ENCODE measurements around the gene WDR7. TPM values are rescaled to one million over a fixed set of nuclear protein-coding genes. Genes with fewer than 3 reads are reported as not detected.

Gene WDR7
- total and polyA plus RNA-seq, 4 donors, result 3.7 to 42.7 (median 19.0) TPM

- H3K27ac ChIP-seq (ENCODE audit: low read depth in 1 of 2, low read length in 1 of 2), result no peak overlapping the region
- H3K27me3 ChIP-seq (ENCODE audit: control insufficient read depth in 3 of 3, insufficient read depth in 3 of 3, low read length in 2 of 3), result no peaks in the 10 kb centered on the region
- no peak for TF ChIP-seq CTCF (IDR thresholded peaks at IDR 0.05; ENCODE audit: control extremely low read depth, extremely low read depth)
- no peak overlapping the region for H3K4me3 ChIP-seq
- H3K36me3 ChIP-seq (ENCODE audit: control insufficient read depth in 4 of 4, insufficient read depth in 4 of 4, low read length in 4 of 4), result no peaks in the 10 kb centered on the region
- no peaks in the 10 kb centered on the region for H3K9me3 ChIP-seq (ENCODE audit: control insufficient read depth in 4 of 4, insufficient read depth in 3 of 4, low read length in 3 of 4)
- peaks cover 0 to 4% (median 0%) of the 10 kb centered on the region in 5 donors for H3K4me1 ChIP-seq (ENCODE audit: control insufficient read depth in 5 of 5, insufficient read depth in 5 of 5, low read length in 5 of 5)
- H3K9ac ChIP-seq (ENCODE audit: insufficient read depth in 1 of 2, low read length in 2 of 2), result no peak overlapping the region
- no peak for ATAC-seq (ENCODE audit: insufficient read depth, low FRiP score)
- 69 to 81% methylated on average over 1 of the region's 1 CpG for WGBS, 2 donors
- DNase-seq, result no peak
Observed at GRCh38 chr18:56891870-56892269, 240.7 kb downstream of the WDR7 start.

- Histone ChIP-seq H3K9me3 (ENCODE audit: control insufficient read depth in 4 of 4, insufficient read depth in 3 of 4, low read length in 3 of 4) (no peaks in the 10 kb centered on the region), H3K27ac (ENCODE audit: low read depth in 1 of 2, low read length in 1 of 2) (no peak overlapping the region), H3K4me3 (no peak overlapping the region), H3K9ac (ENCODE audit: insufficient read depth in 1 of 2, low read length in 2 of 2) (no peak overlapping the region), H3K27me3 (ENCODE audit: control insufficient read depth in 3 of 3, insufficient read depth in 3 of 3, low read length in 2 of 3) (no peaks in the 10 kb centered on the region), H3K36me3 (ENCODE audit: control insufficient read depth in 4 of 4, insufficient read depth in 4 of 4, low read length in 4 of 4) (no peaks in the 10 kb centered on the region), H3K4me1 (ENCODE audit: control insufficient read depth in 5 of 5, insufficient read depth in 5 of 5, low read length in 5 of 5) (peaks cover 0 to 8% (median 2%) of the 10 kb centered on the region in 5 donors)
- 47 to 50% methylated on average over 2 of the region's 2 CpGs for WGBS, 2 donors
- ATAC-seq (ENCODE audit: insufficient read depth, low FRiP score) (no peak), DNase-seq (no peak)
- no peak for TF ChIP-seq CTCF (IDR thresholded peaks at IDR 0.05; ENCODE audit: control extremely low read depth, extremely low read depth)
Observed at GRCh38 chr18:56897122-56897521, 246.0 kb downstream of the WDR7 start.

GRCh38 chr18:56899660-56900059 is 248.5 kb downstream of the WDR7 start:
- H3K27me3 ChIP-seq (ENCODE audit: control insufficient read depth in 3 of 3, insufficient read depth in 3 of 3, low read length in 2 of 3), result no peaks in the 10 kb centered on the region
- TF ChIP-seq CTCF (IDR thresholded peaks at IDR 0.05; ENCODE audit: control extremely low read depth, extremely low read depth), result no peak
- 95 to 99% methylated on average over 1 of the region's 1 CpG for WGBS, 2 donors
- no peaks in the 10 kb centered on the region for H3K36me3 ChIP-seq (ENCODE audit: control insufficient read depth in 4 of 4, insufficient read depth in 4 of 4, low read length in 4 of 4)
- H3K9ac ChIP-seq (ENCODE audit: insufficient read depth in 1 of 2, low read length in 2 of 2), result no peak overlapping the region
- DNase-seq, result no peak
- peaks cover 0 to 13% (median 2%) of the 10 kb centered on the region in 5 donors for H3K4me1 ChIP-seq (ENCODE audit: control insufficient read depth in 5 of 5, insufficient read depth in 5 of 5, low read length in 5 of 5)
- ATAC-seq (ENCODE audit: insufficient read depth, low FRiP score), result no peak
- H3K27ac ChIP-seq (ENCODE audit: low read depth in 1 of 2, low read length in 1 of 2), result no peak overlapping the region
- H3K9me3 ChIP-seq (ENCODE audit: control insufficient read depth in 4 of 4, insufficient read depth in 3 of 4, low read length in 3 of 4), result no peaks in the 10 kb centered on the region
- no peak overlapping the region for H3K4me3 ChIP-seq

Measured in lung (tissue), 12 donors.